ENCODE results near the gene AIG1.

The AIG1 gene

GRCh38 chr6:143195349-143195845 is 134.7 kb downstream of the AIG1 start:
- peak in 1 of 56 donors; percentile 7 for DNase-seq

DNA sequence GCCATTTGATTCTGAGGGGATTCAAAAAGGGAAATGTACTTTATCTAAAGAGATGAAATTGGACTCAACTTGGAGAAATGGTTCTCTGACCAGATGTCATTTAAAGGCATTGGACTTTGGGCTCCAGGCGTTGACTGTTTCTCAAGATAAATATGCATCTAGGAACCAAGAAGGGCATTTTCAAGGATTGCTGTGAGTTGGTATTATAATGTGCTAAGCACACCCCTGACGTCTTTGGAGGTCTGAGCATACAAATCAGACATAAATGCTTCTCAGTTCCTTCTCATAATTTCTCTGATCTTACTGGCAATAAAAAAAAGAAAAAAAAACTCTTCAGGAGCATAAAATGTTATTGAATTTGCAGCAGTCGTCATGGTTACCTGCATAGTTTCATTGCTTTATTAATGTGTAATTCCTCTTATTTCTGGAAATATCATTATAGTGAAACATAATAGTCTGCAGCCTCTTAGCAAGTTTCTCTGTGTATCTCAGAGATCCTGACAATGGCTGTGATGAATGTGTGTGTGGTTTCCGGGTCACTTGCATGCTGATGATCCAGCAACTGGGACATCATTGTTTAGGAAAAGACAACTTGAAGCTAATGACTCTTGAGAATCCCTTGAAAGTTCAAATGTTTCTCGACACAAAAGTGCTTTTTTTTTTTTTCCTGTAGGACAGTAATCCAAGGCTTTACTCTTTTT is 136.0 kb downstream of the AIG1 start:
- DNase-seq = no peak

GRCh38 chr6:143197377-143197776 is 136.7 kb downstream of the AIG1 start:
- no peak for DNase-seq

- no peak for DNase-seq
Measured at GRCh38 chr6:143198312-143198711, 137.6 kb downstream of the AIG1 start.

- DNase-seq = no peak
Measured at GRCh38 chr6:143199291-143199690, 138.6 kb downstream of the AIG1 start.

- no peak for DNase-seq
Measured at GRCh38 chr6:143200167-143200770, 139.6 kb downstream of the AIG1 start.

DNA sequence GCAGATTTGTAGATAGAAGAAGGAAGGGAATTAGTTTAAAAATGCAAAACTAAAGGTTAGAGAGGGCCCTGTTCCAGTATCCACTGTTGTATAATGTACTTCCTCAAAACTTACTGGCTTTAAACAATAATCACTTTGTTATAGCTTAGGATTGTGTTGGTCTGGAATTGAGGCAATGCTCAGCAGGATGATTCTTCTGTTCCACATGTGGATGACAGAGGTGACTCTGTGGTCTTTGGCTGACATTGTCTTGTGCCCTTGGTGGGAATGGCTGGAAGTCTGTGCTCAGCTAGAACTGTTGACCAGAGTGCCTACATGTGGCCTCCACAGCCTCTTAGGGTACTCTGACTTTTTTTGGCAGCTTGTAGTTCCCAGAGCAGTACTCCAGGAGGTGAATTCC is 143.4 kb downstream of the AIG1 start:
- no peak for DNase-seq

- DNase-seq = no peak
Measured at GRCh38 chr6:143205131-143205535, 144.4 kb downstream of the AIG1 start.

GRCh38 chr6:143205585-143205984 is 144.9 kb downstream of the AIG1 start:
- DNase-seq = no peak

- DNase-seq = no peak
Measured at GRCh38 chr6:143205991-143206390, 145.3 kb downstream of the AIG1 start.

- DNase-seq = no peak
Measured at GRCh38 chr6:143206550-143206949, 145.9 kb downstream of the AIG1 start.

GRCh38 chr6:143210420-143210819 is 149.7 kb downstream of the AIG1 start:
- no peak for DNase-seq

DNA sequence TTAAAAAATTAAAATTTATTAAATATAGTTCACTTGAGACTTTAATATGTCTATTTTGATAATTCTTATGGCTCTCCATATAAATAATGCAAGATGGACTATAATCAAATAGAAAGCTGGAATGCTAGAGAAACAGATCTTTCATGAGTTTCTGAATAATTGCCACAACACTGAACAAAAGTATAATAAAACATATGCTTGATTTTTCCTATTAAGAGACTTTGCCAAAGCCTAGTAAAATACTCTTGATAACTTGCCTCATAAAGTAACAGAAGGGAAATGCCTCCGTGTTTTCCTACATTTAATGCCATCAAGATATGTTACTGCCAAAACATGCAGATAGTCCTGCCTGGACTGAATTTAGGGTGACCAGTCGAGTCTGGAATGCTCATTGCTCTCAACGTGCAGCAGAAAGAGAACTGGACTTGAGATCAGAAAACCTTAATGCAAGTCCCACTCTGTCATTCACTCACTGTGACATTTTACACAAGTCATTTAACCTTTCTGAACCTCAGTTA is 153.2 kb downstream of the AIG1 start:
- DNase-seq = no peak

GRCh38 chr6:143215363-143215762 is 154.7 kb downstream of the AIG1 start:
- DNase-seq = no peak

GRCh38 chr6:143215771-143216170 is 155.1 kb downstream of the AIG1 start:
- DNase-seq = no peak

- no peak for DNase-seq
Measured at GRCh38 chr6:143218233-143218632, 157.5 kb downstream of the AIG1 start.

- DNase-seq = no peak
Measured at GRCh38 chr6:143221698-143222097, 161.0 kb downstream of the AIG1 start.

- no peak for DNase-seq
Measured at GRCh38 chr6:143222310-143222709, 161.6 kb downstream of the AIG1 start.

DNA sequence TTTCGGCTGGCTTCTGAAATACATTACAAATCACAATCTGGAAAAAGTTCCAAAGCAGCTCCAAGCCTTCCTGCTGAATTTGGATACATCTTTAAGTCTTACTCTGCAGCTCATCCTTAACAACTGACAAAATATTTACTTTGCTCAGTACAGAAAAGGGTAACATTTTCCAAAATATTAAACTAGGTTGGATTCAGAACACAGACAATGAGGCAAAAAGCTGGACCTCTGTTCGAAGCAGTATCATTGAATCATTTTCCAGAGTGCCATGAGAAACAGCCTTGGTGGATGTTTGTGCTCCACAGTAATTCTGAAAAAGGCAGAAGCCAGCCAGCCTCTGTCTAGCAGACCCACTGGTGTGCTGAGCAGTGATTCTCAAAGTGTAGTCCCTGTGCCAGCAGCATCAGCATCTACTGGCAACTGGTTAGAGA is 162.1 kb downstream of the AIG1 start:
- DNase-seq = no peak

DNA sequence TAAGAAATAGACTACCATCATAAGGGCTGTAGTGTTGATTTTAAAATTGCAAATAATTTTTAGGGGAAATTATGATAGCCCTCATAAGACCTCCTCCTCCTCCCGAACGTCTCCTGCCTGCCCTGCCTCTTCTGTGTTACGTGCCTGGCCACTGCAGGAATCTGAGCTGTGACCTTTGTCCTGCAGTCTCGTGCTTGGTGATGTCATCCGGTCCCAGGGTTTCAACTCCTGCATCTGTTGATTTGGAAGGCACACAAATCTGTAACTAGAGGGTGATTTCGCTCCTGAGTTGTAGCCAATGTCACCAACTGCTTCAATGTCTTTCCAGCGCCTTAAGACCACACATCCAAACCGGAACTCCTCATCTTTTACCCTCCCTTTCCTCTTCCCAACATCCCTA is 163.2 kb downstream of the AIG1 start:
- no peak for DNase-seq

GRCh38 chr6:143224516-143224915 is 163.8 kb downstream of the AIG1 start:
- no peak for DNase-seq

DNA sequence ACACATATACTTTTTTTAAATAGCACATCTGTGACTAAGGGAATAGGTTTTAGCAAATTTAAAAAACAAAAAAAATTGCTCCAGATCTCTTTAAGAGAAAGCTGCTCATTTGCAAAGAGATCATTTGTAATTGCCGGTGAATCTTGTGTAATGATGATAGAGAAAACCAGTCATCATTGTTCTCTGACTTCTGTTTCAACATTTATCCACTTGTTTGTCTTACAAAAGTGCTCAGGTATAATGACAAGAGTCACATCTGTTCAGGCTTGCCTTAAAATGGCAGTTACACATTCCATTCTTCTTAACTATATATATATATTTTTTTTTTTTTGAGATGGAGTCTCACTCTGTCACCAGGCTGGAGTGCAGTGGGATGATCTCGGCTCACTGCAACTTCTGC is 165.2 kb downstream of the AIG1 start:
- no peak for DNase-seq

DNA sequence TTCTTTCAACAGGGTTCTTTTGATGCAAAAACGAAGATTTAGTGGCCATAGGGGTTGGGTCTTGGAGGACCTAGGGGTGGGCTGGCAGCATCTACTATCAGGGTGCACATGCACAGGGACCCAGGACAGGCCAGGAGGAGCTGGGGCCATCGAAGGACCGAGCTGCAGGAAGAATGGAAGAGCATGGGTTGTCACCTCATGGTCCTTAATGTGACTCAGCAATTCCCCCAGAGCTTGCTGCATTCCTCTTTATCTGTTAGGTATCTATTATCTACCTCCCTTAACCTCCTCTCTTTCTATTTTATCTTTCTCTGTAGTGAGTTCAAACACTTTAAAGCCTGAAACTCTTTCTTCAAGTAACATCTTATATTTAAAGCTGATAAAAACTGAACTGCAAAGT is 167.0 kb downstream of the AIG1 start:
- no peak for DNase-seq
